Right renal pelvis (tissue), 4 donors: ENCODE measurements around the gene USP6. TPM values are rescaled to one million over a fixed set of nuclear protein-coding genes. Genes with fewer than 3 reads are reported as not detected.
"Not testable (repeated sequence)": the region's sequence is repeated elsewhere in the genome, so short reads cannot be mapped to it uniquely, and the experiment has no call there.

Source experiments
- DNase-seq, 4 donors: peaks; one replicate each; pipeline ENCODE4 v3.0.0-alpha.2; 2013; ENCODE audit warnings: low read depth in 4 of 4, low spot score in 3 of 4, missing footprints in 1 of 4
- polyA plus RNA-seq, 4 donors: library from polyadenylated mRNA; unstranded; fragments of 120-200 nt; gene quantifications; one replicate each; pipeline ENCODE4 v1.2.1, GENCODE V29; 2013; ENCODE audit not compliant: insufficient read length in 4 of 4

USP6 gene
- polyA plus RNA-seq, 4 donors, result 3.2 to 8.4 (median 4.0) TPM

DNA sequence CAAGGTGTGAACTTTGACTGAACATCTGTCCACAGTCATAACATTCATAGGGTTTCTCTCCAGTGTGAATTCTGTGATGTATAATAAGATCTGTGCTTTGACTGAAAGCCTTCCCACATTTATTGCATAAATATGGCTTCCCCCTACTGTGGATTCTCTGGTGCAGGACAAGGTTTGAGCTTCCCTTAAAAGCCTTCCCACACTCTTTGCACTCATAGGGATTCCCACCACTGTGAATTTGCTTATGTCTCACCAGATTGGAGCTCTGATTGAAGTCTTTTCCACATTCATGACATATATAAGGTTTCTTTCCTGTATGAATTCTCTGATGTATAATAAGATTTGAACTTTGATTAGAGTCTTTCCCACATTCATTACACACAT lies 67.6 kb downstream of the USP6 start:
- no peak for DNase-seq

DNA sequence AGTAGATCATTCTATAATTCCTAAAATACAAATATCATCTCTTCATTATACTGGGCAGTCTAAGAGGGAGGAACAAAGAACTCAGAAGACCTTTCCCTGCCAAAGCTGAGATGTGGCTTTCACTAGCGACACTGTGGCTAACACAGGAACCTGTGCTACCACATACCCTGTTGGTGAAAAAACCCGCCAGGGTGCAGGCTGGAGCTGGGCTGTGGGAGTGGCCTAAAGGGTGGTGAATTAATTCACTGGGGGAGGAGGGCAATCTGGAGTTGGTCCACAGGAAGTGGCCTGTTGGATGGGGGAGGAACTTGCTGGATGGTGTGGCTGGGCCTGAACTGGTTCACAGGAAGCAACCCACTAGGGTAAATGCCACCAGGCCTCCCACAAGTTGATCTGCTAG lies 68.5 kb downstream of the USP6 start:
- DNase-seq, result no peak

DNA sequence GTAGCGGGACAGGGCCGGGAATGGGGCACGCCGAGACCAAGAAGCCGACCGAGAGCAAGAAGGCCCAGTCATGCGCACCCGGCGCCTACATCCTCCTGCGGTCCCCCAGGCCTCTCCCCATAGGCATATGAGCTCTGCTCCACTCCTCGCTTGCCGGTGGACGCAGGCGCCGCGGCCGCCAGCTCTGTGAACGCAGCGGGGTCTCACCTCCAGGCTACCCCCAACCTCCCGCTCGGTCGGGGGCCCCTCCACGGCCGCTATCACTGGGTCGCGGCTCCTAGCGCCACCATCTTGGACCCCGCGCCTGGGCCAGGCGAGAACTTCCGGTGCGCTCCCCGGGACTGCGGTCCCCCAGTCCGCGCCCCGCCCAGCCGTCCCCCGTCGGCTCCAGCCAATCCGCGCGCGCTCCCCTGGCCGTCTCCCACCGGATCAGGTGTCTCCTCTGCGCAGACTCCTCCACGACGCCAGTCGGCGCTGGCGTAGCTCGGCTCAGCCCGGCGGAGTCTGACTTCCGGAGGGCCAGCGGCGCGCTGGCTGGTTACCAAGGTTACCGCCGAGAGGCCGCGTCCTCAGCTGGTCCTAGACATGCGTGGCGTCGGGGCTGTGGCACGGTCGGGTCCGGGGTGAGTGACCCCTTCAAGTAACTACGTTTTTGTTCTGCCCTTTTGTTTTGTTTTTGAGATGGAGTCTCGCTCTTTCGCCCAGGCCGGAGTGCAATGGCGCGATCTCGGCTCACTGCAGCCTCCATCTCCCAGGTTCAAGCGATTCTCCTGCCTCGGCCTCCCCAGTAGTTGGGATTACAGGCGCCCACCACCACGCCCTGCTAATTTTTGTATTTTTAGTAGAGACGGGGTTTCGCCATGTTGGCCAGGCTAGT lies 75.9 kb downstream of the USP6 start, which contains the start of gene ZNF594:
Gene ZNF594, minus strand, starts transcription at position 328 of the 877 bp plus-strand sequence. CDS start 7,612 bp downstream, outside the sequence.
- DNase-seq, result peak; percentile 87 to 93 (median 92)

DNA sequence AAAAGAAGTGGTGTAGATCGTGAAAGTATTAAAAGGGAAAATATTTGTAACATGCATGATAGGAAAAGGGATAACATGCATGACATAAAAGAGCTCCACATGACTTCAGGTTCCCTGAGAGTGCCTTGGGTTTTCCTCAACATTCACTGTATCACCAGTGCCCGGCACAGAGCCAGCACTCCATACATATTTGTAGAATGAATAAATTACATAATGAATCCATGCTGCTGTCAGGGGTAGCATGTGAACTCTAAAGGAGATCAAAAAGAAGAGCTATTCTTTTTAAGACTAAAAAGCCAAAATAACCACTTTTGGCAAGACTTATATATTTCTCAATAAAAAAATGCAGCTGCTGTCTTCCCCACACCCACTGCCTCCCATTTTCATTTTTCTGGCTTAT lies 78.5 kb downstream of the USP6 start:
- DNase-seq, result no peak

DNA sequence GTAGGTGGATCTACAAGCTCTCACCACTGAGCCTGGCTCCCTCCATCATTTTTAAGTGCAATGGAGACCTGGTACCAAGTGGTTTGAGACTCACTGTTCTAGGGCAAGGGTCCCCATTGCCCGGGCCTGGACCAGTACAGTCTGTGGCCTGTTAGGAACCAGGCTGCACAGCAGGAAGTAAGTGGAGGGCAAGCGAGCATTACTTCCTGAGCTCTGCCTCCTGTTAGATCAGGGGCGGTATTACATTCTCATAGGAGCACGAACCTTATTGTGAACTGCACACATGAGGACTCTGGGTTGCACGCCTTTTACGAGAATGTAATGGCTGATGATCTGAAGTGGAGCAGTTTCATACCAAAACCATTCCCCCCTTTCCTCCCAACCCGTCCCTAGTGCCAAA lies 82.6 kb downstream of the USP6 start:
- no peak for DNase-seq

DNA sequence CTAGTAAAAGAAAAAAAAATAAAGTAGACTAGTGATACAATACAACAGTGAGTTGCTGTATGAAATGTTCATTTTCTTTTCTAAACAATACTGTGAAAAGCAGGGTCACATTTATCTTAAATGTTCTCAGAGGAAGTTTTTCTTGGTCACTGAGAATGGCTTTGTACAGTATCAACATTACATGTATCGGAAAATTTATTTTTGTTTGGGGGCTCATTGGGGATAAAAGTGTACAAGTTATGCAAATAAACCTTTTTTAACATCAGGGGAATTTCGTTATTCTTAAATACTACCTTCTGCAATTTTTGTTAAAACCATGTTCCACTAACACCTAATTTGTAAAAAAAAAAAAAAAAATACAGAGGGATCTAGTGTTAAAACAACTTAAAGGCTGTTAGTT lies 84.5 kb downstream of the USP6 start:
- DNase-seq, result no peak

DNA sequence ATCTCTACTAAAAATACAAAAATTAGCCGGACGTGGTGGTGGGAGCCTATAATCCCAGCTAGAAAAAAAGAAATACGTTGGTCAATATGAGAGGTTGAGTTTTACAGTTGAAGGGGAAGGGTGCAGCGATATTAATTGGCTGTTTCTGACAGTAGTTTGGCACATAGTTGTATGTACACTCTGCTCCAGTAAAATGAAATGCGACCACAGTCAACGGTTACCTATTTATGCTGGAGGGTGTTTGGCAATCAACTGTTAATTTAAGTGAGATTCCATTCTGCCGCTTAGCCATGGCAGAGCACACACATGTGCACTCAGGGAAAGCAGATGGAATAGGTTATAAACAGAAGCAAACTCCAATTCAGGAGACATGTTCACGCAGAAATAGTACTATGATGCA lies 85.2 kb downstream of the USP6 start:
- peak in 1 of 4 donors; percentile 14 for DNase-seq

DNA sequence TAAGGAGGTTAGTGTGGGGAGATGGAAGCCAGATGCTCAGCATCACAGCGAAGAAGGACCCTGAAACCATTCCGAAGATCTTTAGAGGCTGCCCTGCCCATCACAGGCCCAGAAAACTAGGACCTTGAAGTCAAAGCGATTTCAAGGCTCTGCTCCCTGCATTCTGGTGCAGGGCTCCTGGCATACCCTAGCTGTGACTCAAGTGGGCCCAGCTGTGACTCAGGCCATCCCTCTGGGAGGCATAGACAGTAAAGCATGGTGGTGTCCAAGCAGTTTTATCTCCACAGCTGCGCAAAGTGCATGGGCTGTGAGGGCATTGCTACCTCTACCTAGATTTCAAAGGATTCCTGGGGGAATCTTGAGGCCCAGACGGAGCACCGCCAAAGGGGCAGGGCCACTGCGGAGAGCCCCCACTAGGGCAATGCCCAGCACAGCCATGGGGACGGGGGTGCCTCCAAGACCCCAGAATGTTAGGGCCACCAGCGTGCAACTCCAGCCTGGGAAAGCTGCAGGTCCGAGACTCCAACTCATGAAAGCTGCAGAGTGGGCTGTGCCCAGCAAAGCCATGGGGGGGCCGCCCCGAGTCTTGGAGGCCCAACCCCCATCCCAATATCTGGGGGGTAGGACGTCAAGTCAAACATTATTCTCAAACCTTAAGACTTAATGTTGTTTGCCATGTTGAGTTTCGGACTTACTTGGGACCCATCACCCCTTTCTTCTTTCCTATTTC lies 87.5 kb downstream of the USP6 start:
- no peak for DNase-seq

DNA sequence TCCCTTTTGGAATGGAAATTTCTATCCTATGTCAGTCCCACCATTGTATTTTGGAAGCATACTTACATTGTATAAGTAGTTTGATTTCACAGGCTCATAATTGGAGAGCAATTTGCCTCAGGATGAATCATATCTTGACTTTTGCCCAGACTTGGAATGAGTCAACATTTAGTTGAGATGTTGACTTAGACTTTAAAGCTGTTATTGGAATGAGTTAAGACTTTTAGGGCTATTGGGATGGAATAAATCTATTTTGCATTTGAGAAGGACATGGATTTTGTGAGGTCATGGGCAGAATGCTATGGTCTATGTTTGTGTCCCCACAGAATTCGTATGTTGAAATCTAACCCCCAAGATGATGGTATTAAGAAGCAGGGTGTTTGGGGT lies 88.1 kb downstream of the USP6 start:
- no peak for DNase-seq

DNA sequence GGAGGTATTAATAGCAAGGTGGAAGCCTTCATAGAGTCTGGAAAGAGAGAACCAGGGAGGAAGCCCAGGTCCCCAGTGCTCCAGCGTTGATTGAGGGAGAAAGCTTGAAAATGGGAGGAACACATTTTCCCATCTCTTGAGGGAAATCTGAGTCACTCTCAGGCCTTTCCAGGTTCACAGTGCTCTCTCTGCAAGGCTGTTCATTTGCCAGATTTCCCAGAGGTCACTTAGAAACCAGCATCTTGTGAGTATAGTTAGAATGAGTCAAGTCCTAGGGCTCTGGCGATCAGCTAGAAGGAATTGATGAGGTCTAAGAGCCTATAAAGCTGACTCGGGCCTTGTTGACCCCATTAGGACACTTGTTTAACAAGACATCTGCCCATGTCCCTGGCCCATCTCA lies 93.6 kb downstream of the USP6 start:
- DNase-seq, result no peak

DNA sequence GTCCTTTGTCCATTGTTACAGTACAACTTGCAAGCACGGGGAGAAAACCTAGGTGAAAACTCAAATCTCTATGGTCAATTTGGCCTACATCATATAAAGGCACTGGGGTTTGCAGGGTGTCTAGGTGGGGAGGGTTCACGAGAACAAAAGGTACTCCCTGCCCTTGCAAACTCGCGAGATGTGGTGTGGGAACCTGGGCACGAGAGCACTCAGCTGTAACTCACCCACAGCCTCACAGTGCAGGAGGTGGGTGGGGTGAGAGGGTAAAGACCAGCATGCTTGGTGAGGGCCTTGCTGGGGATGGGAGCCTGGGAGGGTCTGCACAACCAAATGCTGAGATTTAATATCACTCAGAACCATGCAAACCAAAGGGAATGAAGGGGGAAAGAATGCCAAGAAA lies 94.3 kb downstream of the USP6 start:
- no peak for DNase-seq

DNA sequence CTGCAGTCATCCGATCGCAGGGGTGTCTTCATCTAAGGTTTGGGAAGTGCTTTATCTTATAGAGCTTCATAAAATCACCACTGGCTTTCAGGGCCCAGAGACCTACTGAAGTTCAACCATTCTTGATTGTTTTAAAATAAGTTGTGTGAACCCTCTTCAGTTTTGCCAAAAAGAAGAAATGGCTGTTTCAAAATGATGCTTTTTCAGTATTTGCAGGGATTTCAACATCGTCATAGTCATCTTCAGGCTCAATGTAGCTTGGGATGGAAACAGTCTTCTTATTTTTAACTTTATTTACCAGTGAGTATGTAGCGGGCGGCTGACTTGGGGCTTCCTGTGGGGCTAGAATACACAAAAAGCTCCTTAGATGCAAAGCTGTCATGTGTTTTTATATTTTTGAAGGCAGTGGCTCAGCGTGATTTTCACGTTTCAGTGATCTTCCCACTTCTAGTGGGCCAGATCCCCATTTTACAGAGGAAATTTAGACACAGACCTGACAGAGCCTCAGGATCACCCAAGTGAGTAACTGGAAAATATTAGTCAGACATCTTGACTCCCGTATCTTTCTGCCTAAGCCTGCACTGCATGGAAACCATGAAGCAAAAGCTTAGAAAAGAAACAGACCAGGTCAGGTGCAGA lies 94.9 kb downstream of the USP6 start:
- no peak for DNase-seq

DNA sequence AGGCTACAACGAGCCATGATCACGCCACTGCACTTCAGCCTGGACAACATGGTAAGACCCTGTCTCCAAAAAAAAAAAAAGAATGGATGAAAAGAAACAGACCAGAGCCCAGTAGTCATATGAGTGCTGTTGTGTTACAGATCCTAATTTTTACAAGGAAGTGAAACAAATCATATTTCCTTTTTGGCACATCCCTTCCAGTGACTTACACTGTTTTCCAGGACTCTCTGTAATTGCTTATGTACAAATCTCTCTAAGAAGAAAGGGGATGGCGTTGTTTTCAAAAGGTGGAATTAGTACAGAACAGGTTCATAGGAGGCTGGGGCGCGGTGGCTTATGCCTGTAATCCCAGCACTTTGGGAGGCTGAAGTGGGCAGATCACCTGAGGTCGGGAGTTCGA lies 95.6 kb downstream of the USP6 start:
- DNase-seq, result no peak

DNA sequence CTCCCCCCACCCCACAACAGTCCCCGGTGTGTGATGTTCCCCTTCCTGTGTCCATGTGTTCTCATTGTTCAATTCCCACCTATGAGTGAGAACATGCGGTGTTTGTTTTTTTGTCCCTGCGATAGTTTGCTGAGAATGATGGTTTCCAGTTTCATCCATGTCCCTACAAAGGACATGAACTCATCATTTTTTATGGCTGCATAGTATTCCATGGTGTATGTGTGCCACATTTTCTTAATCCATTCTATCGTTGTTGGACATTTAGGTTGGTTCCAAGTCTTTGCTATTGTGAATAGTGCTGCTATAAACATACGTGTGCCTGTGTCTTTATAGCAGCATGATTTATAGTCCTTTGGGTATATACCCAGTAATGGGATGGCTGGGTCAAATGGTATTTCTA lies 101.7 kb downstream of the USP6 start:
- not testable (repeated sequence) for DNase-seq

DNA sequence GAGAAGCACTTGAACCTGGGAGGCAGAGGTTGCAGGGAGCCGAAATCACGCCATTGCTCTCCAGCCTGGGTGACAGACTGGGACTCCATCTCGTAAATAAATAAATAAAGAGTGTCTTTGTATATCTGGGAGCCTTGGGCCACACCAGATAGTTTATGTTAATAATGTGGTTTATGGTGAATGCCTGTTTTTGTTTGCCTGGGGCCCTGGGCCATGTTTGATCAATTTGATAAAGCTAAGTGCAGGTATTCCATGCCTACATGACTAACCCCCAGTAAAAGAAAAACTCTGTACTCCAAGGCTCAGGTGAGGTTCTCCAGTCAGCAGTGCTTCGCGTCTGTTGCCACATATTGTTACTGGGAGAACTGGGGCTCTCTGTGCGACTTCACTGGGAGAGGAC lies 103.7 kb downstream of the USP6 start:
- DNase-seq, result no peak

DNA sequence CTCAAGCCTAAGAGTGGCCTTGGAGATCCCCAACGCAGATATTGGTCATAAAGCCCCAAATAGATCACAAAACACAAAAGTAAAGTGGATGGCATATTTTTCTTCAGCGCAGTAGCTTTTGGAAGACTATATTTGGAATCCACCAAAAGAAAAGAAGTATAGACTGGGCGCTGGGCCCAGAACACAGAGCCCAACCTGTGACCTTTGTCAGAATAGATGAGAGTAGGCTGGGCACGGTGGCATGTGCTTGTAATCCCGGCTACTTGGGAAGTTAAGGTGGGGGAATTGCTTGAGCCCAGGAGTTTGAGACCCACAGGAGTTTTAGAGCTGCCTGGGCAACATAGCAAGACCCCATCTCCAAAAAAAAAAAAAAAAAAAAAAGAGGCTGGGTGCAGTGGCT lies 104.2 kb downstream of the USP6 start:
- DNase-seq, result no peak

DNA sequence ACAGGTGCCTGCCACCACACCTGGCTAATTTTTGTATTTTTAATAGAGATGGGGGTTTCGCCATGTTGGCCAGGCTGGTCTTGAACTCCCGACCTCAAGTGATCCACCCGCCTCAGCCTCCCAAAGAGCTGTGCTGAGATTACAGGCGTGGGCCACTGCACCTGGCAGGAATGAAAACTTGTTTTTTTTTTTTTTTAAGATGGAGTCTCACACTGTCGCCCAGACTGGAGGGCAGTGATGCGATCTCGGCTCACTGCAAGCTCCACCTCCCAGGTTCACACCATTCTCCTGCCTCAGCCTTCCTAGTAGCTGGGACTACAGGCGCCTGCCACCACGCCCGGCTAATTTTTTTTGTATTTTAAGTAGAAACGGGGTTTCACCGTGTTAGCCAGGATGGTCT lies 106.1 kb downstream of the USP6 start:
- DNase-seq, result not testable (repeated sequence)
